ENCODE measurements around the gene STAT4.

GRCh38 chr2:190999058-190999457 is 151.7 kb downstream of the STAT4 start:
- TF ChIP-seq ZNF121 (tag by site-specific recombination; IDR thresholded peaks at IDR 0.05) (no peak), PRDM10 (tag by site-specific recombination; IDR thresholded peaks at IDR 0.05) (no peak)
- TF ChIP-seq, protein P1, sequence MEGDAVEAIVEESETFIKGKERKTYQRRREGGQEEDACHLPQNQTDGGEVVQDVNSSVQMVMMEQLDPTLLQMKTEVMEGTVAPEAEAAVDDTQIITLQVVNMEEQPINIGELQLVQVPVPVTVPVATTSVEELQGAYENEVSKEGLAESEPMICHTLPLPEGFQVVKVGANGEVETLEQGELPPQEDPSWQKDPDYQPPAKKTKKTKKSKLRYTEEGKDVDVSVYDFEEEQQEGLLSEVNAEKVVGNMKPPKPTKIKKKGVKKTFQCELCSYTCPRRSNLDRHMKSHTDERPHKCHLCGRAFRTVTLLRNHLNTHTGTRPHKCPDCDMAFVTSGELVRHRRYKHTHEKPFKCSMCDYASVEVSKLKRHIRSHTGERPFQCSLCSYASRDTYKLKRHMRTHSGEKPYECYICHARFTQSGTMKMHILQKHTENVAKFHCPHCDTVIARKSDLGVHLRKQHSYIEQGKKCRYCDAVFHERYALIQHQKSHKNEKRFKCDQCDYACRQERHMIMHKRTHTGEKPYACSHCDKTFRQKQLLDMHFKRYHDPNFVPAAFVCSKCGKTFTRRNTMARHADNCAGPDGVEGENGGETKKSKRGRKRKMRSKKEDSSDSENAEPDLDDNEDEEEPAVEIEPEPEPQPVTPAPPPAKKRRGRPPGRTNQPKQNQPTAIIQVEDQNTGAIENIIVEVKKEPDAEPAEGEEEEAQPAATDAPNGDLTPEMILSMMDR (tag by site-specific recombination; IDR thresholded peaks at IDR 0.05): no peak

Measured in HEK293 (cell line).